ENCODE results near the gene GNG4. TPM values are rescaled to one million over a fixed set of nuclear protein-coding genes. Genes with fewer than 3 reads are reported as not detected.
"Not testable (repeated sequence)": the region's sequence is repeated elsewhere in the genome, so short reads cannot be mapped to it uniquely, and the experiment has no call there.

Gene GNG4
- polyA plus RNA-seq, 1 donor, result 0.42 TPM

GRCh38 chr1:235625831-235626230 lies 23.8 kb downstream of the GNG4 start:
- DNase-seq (ENCODE audit: low read depth), result no peak

GRCh38 chr1:235625340-235625739 lies 24.2 kb downstream of the GNG4 start:
- no peak for DNase-seq (ENCODE audit: low read depth)

GRCh38 chr1:235624721-235625333 lies 24.8 kb downstream of the GNG4 start:
- no peak for DNase-seq (ENCODE audit: low read depth)

GRCh38 chr1:235622936-235623779 lies 26.4 kb downstream of the GNG4 start:
- no peak for DNase-seq (ENCODE audit: low read depth)

DNA sequence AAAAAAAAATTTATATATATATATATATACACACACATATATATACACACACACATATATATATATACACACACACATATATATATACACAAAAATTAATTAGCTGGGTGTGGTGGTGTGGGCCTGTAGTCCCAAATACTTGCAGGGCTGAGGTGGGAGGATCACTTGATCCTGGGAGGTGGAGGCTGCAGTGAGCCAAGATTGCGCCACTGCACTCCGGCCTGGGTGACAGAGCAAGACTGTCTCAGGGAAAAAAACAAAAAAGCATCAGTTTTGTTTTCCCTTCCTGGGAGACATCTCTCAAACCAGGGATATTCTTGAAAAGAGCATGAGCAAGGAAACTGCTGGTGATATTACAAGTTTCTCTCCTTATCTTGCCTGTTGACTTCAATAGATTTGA lies 30.4 kb downstream of the GNG4 start:
- not testable (repeated sequence) for DNase-seq (ENCODE audit: low read depth)

GRCh38 chr1:235617808-235618207 lies 31.8 kb downstream of the GNG4 start:
- no peak for DNase-seq (ENCODE audit: low read depth)

DNA sequence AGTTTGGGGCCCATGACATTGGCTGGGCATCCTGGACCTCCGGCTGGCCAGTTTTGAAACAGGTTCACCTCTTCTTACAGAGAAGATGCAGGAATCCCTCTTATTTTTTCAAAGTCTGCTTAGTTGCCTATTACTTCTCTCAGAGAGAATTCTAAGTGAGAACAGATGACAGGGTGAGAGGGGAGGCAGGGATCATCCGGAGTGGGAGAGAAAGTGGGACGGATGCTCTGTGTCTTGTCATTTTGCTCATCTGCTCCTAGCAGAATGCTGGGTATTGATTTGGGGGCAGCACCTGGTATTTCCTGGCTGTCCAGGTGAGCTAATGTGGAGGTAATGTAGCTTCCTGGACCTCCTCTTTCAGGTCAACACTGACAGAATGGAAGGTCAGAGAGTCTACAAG lies 32.4 kb downstream of the GNG4 start:
- no peak for DNase-seq (ENCODE audit: low read depth)

- no peak for DNase-seq (ENCODE audit: low read depth)
These were observed 35.1 kb downstream of the GNG4 start for GRCh38 chr1:235614442-235614954.

- no peak for DNase-seq (ENCODE audit: low read depth)
These were observed 36.0 kb downstream of the GNG4 start for GRCh38 chr1:235613602-235614001.

DNA sequence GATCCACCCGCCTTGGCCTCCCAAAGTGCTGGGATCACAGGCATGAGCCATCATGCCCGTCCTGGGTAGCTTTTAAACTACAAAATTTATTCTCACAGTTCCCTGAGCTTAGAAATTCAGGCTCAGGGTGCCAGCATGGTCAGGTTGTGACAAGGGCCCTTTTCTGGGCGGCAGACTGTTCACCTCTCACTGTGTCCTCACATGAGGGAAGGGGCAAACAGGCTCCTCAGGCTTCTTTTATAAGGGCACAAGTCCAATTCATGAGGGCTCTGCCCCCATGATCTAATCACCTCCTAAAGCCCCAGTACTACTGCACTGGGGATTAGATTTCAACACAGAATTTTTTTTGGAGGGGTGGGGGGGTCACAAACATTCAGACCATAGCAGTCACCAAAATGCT lies 36.8 kb downstream of the GNG4 start:
- DNase-seq (ENCODE audit: low read depth), result no peak

GRCh38 chr1:235610157-235610556 lies 39.4 kb downstream of the GNG4 start:
- no peak for DNase-seq (ENCODE audit: low read depth)

DNA sequence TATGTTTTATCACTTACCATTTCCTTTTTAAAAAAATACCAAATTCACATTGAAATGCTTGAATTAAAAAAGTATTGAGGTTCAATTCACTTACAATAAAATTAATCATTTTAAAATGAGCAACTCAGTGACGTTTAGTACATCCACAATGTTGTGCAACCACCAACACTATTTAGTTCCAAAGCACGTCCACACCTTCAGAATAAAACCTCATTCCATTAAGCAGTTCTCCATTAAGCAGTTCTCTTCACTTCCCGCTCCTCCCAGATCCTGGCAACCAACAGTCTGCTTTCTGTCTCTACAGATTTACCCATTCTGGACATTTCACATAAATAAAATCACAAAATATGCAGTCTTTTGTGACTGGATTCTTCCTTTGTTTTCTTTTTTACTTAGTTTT lies 41.3 kb downstream of the GNG4 start:
- DNase-seq (ENCODE audit: low read depth), result no peak

GRCh38 chr1:235607284-235607683 lies 42.3 kb downstream of the GNG4 start:
- no peak for DNase-seq (ENCODE audit: low read depth)

DNA sequence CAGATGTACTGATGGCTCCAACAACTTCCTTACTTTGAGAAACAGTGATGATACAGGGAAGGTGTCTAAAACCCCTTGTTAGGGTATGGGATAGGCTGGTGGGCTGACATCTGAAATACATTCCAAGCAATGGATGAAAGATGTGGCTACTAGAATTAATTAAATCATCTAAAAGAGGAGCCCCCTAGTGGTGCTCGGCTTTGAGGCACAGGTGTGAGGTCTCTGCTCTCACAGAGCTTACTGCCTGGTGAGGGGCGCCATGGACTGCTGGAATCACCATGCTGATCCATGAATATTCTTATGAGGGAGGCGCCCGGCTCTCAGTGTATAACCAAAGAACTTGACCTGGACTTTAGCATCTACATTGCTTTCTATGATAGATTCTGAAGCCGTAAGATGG lies 48.5 kb downstream of the GNG4 start:
- no peak for DNase-seq (ENCODE audit: low read depth)

DNA sequence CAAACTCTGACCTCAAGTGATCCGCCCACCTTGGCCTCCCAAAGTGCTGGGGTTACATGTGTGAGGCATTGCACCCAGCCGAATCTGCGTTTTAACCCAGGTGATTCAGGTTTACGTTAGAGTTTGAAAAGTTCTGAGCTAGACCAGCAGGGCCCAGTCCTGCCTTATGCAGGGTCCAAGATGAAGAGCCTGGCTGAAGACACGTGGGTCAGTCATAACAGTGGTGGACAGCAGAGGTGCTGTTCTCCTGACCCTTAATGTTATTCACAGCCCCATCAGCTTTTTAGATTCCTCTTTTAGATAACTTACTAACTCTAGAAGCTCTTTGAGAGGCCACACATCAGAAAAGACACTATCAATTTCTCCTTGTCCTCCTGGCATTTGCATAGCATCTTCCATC lies 50.0 kb downstream of the GNG4 start:
- no peak for DNase-seq (ENCODE audit: low read depth)

DNA sequence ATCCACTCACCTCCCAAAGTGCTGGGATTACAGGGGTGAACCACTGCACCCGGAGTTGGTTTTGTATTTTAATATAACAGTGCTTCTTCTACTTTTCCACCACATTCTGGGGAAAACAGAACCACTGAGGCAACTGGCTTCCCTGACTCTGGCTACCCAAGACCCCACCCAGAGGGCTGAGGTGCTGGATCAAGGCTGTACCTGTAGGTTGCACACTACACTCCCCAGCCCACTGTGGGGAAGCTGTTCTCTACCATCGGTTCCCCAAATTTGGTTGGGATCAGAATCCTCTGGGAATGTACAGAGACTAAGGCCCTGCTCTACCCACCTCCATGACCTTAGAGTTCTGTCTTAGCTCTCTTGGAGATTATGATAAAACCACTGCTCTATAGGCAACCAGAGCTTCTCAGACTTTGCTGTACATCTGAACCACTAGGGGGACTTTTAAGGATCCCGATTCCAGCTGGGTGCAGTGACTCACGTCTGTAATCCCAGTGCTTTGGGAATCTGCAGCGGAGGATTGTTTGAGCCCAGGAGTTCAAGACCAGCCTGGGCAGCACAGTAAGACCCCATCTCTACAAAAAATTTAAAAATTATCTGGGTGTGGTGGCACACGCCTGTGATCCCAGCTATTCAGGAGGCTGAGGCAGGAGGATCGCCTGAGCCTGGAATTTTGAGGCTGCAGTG lies 51.6 kb downstream of the GNG4 start:
- DNase-seq (ENCODE audit: low read depth), result no peak

DNA sequence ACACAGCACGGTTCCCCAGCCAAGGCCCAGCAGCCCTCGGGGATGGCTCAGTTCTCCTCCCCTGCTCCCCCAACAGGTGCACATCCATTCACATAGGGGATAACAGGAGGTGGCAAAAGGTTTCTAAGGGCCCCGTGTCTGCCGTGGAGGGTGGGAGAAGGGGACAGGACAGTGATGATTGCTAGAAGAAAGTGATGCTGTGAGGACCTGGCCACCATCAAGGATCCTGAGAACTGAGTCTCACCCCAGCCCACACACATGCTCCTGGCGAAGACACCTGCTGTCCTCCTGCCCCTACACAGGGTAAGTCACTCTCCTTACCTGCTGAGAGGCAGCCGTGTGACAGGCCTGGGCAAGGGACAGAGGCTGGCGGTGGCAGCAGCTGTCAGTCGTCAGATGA lies 54.5 kb downstream of the GNG4 start:
- no peak for DNase-seq (ENCODE audit: low read depth)

DNA sequence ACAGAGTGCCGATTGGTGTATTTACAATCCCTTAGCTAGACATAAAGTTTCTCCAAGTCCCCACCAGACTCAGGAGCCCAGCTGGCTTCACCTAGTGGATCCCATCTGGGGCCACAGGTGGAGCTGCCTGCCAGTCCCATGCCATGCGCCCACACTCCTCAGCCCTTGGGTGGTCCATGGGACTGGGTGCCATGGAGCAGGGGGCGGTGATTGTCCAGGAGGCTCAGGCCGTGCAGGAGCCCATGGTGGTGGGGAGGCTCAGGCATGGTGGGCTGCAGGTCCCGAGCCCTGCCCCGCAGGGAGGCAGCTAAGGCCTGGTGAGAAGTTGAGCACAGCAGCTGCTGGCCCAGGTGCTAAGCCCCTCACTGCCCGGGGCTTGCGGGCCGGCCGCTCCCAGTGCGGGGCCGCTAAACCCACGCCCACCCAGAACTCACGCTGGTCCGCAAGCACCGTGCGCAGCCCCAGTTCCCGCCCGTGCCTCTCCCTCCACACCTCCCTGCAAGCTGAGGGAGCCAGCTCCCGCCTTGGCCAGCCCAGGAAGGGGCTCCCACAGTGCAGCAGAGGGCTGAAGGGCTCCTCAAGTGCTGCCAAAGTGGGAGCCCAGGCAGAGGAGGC lies 55.2 kb downstream of the GNG4 start:
- not testable (repeated sequence) for DNase-seq (ENCODE audit: low read depth)

GRCh38 chr1:235588916-235589515 lies 60.6 kb downstream of the GNG4 start:
- no peak for DNase-seq (ENCODE audit: low read depth)

DNA sequence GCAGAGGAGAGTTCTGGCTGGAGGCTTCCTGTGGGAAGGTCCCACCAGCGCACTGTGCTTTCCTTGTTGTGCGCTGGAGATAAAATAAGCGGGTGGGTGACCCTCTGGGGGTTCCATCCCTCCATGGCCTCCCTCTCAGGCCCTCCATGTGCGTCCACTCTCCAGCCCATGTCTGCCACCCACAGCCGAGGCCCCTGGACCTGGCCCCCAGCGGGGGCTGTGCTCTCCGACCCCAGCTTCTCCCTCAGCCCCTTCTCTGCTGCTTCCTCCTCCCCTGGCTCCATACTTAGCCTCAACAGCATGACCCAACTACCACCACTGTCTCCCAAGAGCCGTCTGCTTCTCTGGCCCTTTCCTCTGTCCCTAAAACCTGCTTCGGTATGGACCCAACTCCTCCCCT lies 61.4 kb downstream of the GNG4 start:
- no peak for DNase-seq (ENCODE audit: low read depth)

DNA sequence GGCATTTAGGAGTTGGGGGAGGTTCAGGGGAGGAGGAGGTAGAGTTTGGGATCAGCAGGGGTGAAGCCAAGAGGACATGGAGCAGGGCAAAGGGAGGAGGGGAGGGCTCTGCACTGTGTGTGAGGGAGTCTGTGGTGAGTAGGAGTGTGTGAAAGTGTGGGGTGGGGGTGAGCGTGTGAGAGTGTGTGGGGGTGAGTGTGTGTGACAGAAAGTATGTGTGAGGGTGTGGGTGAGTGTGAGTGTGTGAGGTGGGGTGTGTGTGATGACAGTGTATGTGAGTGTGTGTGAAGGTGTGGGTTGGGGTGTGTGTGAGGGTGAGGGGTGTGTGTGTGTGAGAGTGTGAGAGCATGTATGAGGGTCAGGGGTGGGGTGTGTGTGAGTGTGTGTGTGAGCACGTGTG lies 62.6 kb downstream of the GNG4 start:
- DNase-seq (ENCODE audit: low read depth), result no peak

DNA sequence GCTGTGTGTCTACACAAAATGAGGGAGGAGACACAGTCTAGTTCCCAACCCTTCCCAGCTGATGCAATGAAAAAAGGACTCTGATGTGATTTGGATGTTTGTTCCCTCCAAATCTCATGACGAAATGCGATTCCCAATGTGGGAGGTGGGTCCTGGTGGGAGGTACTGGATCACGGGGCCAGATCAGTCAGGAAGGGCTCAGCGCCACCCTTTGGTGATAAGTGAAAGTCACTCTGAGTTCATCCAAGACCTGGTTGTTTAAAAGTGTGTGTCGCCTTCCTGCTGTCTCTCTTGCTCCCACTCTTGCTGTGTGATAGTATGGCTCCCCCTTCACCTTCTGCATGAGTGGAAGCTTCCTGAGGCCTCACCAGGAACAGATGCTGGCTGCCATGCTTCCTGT lies 63.2 kb downstream of the GNG4 start:
- DNase-seq (ENCODE audit: low read depth), result no peak
